Kidney (tissue), 14 donors: ENCODE data around the gene ATG9A. TPM values are rescaled to one million over a fixed set of nuclear protein-coding genes. Genes with fewer than 3 reads are reported as not detected.

ENCODE experiments used
- DNase-seq, 5 donors: peaks; one replicate each; pipeline ENCODE4 v3.0.0-alpha.2; 2013 to 2020
- FAIRE-seq: peaks from 2 replicates; lab custom pipeline; 2012; peaks lifted over from hg19 to GRCh38; lab: Jason Lieb, UNC
- H3K27ac ChIP-seq, 2 donors: one replicate each; pipeline ENCODE4 v1.7.0; 2013; ENCODE audit warnings: low read depth in 2 of 2, low read length in 2 of 2, inconsistent platforms in 1 of 2
- H3K27me3 ChIP-seq: one replicate; pipeline ENCODE4 v1.7.1; 2013; ENCODE audit warnings: low read length, inconsistent platforms; ENCODE audit not compliant: control insufficient read depth, insufficient read depth
- H3K36me3 ChIP-seq, 3 donors: one replicate each; pipeline versions ENCODE4 v1.7.0 to v1.7.1; 2013; ENCODE audit warnings: low read length in 3 of 3, control low read depth in 1 of 3, inconsistent platforms in 1 of 3; ENCODE audit not compliant: insufficient read depth in 3 of 3, control insufficient read depth in 2 of 3
- H3K4me1 ChIP-seq, 3 donors: one replicate each; pipeline versions ENCODE4 v1.7.0 to v1.7.1; 2013; ENCODE audit warnings: low read length in 3 of 3, inconsistent platforms in 1 of 3, low read depth in 1 of 3; ENCODE audit not compliant: control insufficient read depth in 2 of 3, insufficient read depth in 2 of 3
- H3K4me3 ChIP-seq, 3 donors: one replicate each; pipeline versions ENCODE4 v1.7.0 to v1.8.1; 2013; ENCODE audit warnings: low read length in 3 of 3, control low read depth in 1 of 3, inconsistent platforms in 1 of 3
- H3K9ac ChIP-seq, 3 donors: one replicate each; pipeline versions ENCODE4 v1.7.0 to v1.7.1; 2013; ENCODE audit warnings: low read length in 3 of 3, control low read depth in 1 of 3, inconsistent platforms in 1 of 3
- H3K9me3 ChIP-seq, 3 donors: one replicate each; pipeline versions ENCODE4 v1.7.0 to v1.7.1; 2013; ENCODE audit warnings: low read length in 3 of 3, control low read depth in 1 of 3, inconsistent platforms in 1 of 3; ENCODE audit not compliant: control insufficient read depth in 2 of 3, insufficient read depth in 1 of 3
- CTCF ChIP-seq: IDR thresholded peaks from 3 replicates; pipeline ENCODE4 v1.5.1; 2012; ENCODE audit warnings: mild to moderate bottlenecking, moderate library complexity, borderline replicate concordance; ENCODE audit not compliant: insufficient read depth; ENCODE audit errors: extremely low read depth
- intact Hi-C: fragments of 100-400 bp; cut with DNase I; formaldehyde crosslinking; loops from one replicate; pipeline ENCODE4 v1.11.1; 2022
- polyA plus RNA-seq: library from polyadenylated mRNA; stranded (reverse); fragments of 350-450 nt; fragmentation: Illumina TruSeq; extraction: RNeasy Lipid Tissue Mini Kit (QIAGEN cat#74804); gene quantifications from one replicate; pipeline ENCODE4 v1.2.3, GENCODE V29; 2014; ENCODE audit warnings: low read depth, low replicate concordance; ENCODE audit not compliant: insufficient read depth
- total RNA-seq: library from RNA; stranded (reverse); fragmentation: NEBNext Ultra II Directional; extraction: Animal tissue kit (Norgen Biotek cat#: 25700); gene quantifications from one replicate; pipeline ENCODE4 v1.2.1, GENCODE V29; 2021
- donor health status: control.
- donor health status: control.
- donor health status: control.
- donor health status: control.
- donor health status: control.
- donor health status: DM: yes; HTN: yes; CAD: no.
- donor health status: Normal renal cell carcinoma (clear cell type).

The ATG9A gene
- total and polyA plus RNA-seq, 2 donors from 2014 or later, result 24.0 to 41.5 TPM

- DNase-seq (peak; percentile 54 to 86 (median 63)), FAIRE-seq (no peak)
- Histone ChIP-seq H3K4me3 (peak overlapping the region; percentile 97 to 98 (median 97)), H3K27me3 (no peaks in the 10 kb centered on the region), H3K9ac (peak overlapping the region; percentile 71 to 95 (median 88)), H3K4me1 (peaks cover 0 to 17% (median 11%) of the 10 kb centered on the region in 3 donors), H3K9me3 (no peaks in the 10 kb centered on the region), H3K27ac (peak overlapping the region; percentile 84 to 91), H3K36me3 (peaks cover 16 to 46% (median 25%) of the 10 kb centered on the region in 3 donors)
- no peak for TF ChIP-seq CTCF
- intact Hi-C loops, result no loop called here
These were observed 664 bp upstream of the ATG9A start for GRCh38 chr2:219230059-219230540.

DNA sequence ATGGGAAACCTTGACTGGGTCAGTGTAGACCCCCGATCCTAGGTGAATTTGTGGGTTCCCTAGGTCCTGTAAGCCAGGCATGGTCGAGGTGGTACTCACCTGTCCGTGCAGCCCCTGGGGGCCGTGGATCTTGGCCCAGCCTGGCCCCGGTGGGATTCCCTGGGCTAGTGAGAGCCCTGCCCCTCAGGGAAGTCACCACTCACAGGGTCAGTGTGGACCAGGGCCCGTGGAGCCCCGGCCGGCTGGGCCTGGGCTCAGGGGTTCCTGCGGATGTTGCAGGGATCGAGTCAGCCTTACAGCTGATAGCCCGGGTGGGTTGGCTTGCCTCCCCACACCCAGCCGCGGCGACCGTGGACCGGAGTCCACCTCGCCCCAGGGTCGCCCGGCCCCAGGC, 528 bp downstream of the ATG9A start:
- no peak for TF ChIP-seq CTCF
- Histone ChIP-seq H3K9ac (peak overlapping the region; percentile 9 to 100 (median 99)), H3K27me3 (no peaks in the 10 kb centered on the region), H3K4me1 (peaks cover 0 to 17% (median 11%) of the 10 kb centered on the region in 3 donors), H3K36me3 (peaks cover 14 to 46% (median 28%) of the 10 kb centered on the region in 3 donors), H3K4me3 (peak overlapping the region; percentile 58 to 98 (median 75)), H3K9me3 (no peaks in the 10 kb centered on the region), H3K27ac (peak overlapping the region; percentile 91 to 96)
- peak in 1 of 5 donors; percentile 89 for DNase-seq
- intact Hi-C loops, result no loop called here
- FAIRE-seq, result no peak

GRCh38 chr2:219228041-219228910, 1.2 kb downstream of the ATG9A start:
- FAIRE-seq, result no peak
- Histone ChIP-seq H3K9ac (peak overlapping the region; percentile 9 to 100 (median 99)), H3K27me3 (no peaks in the 10 kb centered on the region), H3K4me3 (peak overlapping the region; percentile 58 to 98 (median 75)), H3K27ac (peak overlapping the region in 1 of 2 donors; percentile 91), H3K4me1 (peaks cover 0 to 17% (median 11%) of the 10 kb centered on the region in 3 donors), H3K36me3 (peaks cover 18 to 46% (median 34%) of the 10 kb centered on the region in 3 donors), H3K9me3 (no peaks in the 10 kb centered on the region)
- TF ChIP-seq CTCF, result no peak
- DNase-seq, result no peak
- intact Hi-C loops, result no loop called here
